ENCODE data around the gene WDR47.
A peak's percentile ranks its signal among the peaks of the same experiment; 100 is the strongest.
"Not testable (repeated sequence)": the region's sequence is repeated elsewhere in the genome, so short reads cannot be mapped to it uniquely, and the experiment has no call there.

The WDR47 gene

GRCh38 chr1:109078317-109078716 is 36.4 kb upstream of the WDR47 start:
- H3K4me3 ChIP-seq (ENCODE audit: low read length), result no peak overlapping the region
- no peaks in the 10 kb centered on the region for H3K36me3 ChIP-seq (ENCODE audit: insufficient read depth, low read depth, low read length)
- H3K27ac ChIP-seq (ENCODE audit: low read length), result no peak overlapping the region
- H3K4me1 ChIP-seq (ENCODE audit: insufficient read depth, low read length), result peaks cover 2% of the 10 kb centered on the region; the same call in 1 of the 2 replicates
- H3K9ac ChIP-seq (ENCODE audit: low read depth, low read length), result no peak overlapping the region
- no peaks in the 10 kb centered on the region for H3K27me3 ChIP-seq (ENCODE audit: insufficient read depth, low read length)
- no peaks in the 10 kb centered on the region for H3K9me3 ChIP-seq (ENCODE audit: insufficient read depth, low read depth, low read length)

GRCh38 chr1:109075531-109076490 is 33.9 kb upstream of the WDR47 start, which contains the start of gene TAF13:
Gene TAF13 (minus strand): TSS chr1:109076003. CDS start chr1:109075947, 56 bp downstream.
- H3K9ac ChIP-seq (ENCODE audit: low read depth, low read length), result peak within 1 kb of the TSS; percentile 90
- H3K4me1 ChIP-seq (ENCODE audit: insufficient read depth, low read length), result no peaks in the 10 kb centered on the region; the same call in 1 of the 2 replicates
- H3K4me3 ChIP-seq (ENCODE audit: low read length), result peak within 1 kb of the TSS; percentile 94
- no peaks in the 10 kb centered on the region for H3K9me3 ChIP-seq (ENCODE audit: insufficient read depth, low read depth, low read length)
- H3K36me3 ChIP-seq (ENCODE audit: insufficient read depth, low read depth, low read length), result peaks cover 7% of the 10 kb centered on the region
- H3K27ac ChIP-seq (ENCODE audit: low read length), result peak within 1 kb of the TSS; percentile 50
- H3K27me3 ChIP-seq (ENCODE audit: insufficient read depth, low read length), result no peaks in the 10 kb centered on the region

DNA sequence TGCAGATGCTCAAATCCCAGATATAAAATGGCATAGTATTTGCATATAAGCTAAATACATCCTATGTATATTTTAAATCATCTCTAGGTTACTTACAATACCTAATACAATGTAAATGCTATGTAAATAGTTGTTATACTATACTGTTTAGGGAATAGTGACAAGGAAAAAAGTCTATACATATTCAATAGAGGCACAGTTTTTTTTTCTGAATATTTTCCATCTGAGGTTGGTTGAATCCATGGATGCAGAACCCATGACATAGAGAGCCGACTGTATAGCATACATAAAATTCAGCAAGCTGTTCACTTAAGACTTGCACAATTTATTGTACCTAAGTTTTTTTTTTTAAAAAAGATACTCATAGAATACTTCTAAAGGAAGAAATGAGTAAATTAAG is 27.4 kb upstream of the WDR47 start:
- Histone ChIP-seq H3K4me1 (ENCODE audit: insufficient read depth, low read length) (no peaks in the 10 kb centered on the region), H3K9ac (ENCODE audit: low read depth, low read length) (no peak overlapping the region), H3K9me3 (ENCODE audit: insufficient read depth, low read depth, low read length) (no peaks in the 10 kb centered on the region), H3K36me3 (ENCODE audit: insufficient read depth, low read depth, low read length) (peaks cover 53% of the 10 kb centered on the region), H3K27ac (ENCODE audit: low read length) (no peak overlapping the region), H3K27me3 (ENCODE audit: insufficient read depth, low read length) (no peaks in the 10 kb centered on the region), H3K4me3 (ENCODE audit: low read length) (no peak overlapping the region)

DNA sequence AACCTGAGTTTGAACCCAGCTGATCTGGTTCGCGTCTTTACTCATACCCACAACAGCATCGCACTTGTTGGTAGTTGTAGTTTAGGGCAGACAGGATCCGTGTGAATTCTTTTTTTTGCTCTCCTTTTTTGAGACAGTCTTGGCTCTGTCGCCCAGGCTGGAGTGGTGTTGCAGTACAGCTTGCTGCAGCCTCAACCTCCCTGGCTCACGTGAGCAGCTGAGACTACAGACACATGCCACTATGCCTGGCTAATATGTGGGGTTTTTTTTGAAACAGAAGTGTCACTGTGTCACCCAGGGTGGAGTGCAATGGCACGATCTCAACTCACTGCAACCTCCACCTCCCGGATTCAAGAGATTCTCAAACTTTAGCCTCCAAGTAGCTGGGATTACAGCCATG is 26.0 kb upstream of the WDR47 start:
- Histone ChIP-seq H3K27me3 (ENCODE audit: insufficient read depth, low read length) (no peaks in the 10 kb centered on the region), H3K4me3 (ENCODE audit: low read length) (no peak overlapping the region), H3K9ac (ENCODE audit: low read depth, low read length) (no peak overlapping the region), H3K9me3 (ENCODE audit: insufficient read depth, low read depth, low read length) (no peaks in the 10 kb centered on the region), H3K4me1 (ENCODE audit: insufficient read depth, low read length) (no peaks in the 10 kb centered on the region), H3K36me3 (ENCODE audit: insufficient read depth, low read depth, low read length) (peaks cover 60% of the 10 kb centered on the region), H3K27ac (ENCODE audit: low read length) (no peak overlapping the region)

DNA sequence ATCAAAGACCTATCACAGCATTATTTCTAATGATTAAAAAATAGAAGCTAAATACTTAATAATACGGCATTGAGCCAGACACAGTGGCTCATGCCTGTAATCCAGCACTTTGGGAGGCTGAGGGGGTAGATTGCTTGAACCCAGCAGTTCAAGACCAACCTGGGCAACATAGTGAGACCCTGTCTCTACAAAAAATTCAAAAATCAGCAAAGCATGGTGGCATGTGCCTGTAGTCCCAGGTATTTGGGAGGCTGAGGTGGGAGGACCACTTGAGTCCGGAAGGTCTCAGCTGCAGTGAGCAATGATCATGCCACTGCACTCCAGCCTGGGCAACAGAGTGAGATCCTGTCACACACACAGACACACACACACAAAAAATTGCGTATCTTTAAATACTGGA is 23.2 kb upstream of the WDR47 start:
- no peak overlapping the region for H3K9ac ChIP-seq (ENCODE audit: low read depth, low read length)
- no peaks in the 10 kb centered on the region for H3K4me1 ChIP-seq (ENCODE audit: insufficient read depth, low read length)
- peaks cover 60% of the 10 kb centered on the region for H3K36me3 ChIP-seq (ENCODE audit: insufficient read depth, low read depth, low read length)
- H3K27ac ChIP-seq (ENCODE audit: low read length), result no peak overlapping the region
- H3K9me3 ChIP-seq (ENCODE audit: insufficient read depth, low read depth, low read length), result no peaks in the 10 kb centered on the region
- H3K27me3 ChIP-seq (ENCODE audit: insufficient read depth, low read length), result no peaks in the 10 kb centered on the region
- no peak overlapping the region for H3K4me3 ChIP-seq (ENCODE audit: low read length)

- no peaks in the 10 kb centered on the region for H3K9me3 ChIP-seq (ENCODE audit: insufficient read depth, low read depth, low read length)
- H3K27me3 ChIP-seq (ENCODE audit: insufficient read depth, low read length), result no peaks in the 10 kb centered on the region
- H3K27ac ChIP-seq (ENCODE audit: low read length), result no peak overlapping the region
- H3K4me1 ChIP-seq (ENCODE audit: insufficient read depth, low read length), result no peaks in the 10 kb centered on the region
- H3K4me3 ChIP-seq (ENCODE audit: low read length), result no peak overlapping the region
- H3K9ac ChIP-seq (ENCODE audit: low read depth, low read length), result no peak overlapping the region
- peaks cover 33% of the 10 kb centered on the region for H3K36me3 ChIP-seq (ENCODE audit: insufficient read depth, low read depth, low read length)
These were observed 19.3 kb upstream of the WDR47 start for GRCh38 chr1:109061183-109061582.

GRCh38 chr1:109060707-109061106 is 18.8 kb upstream of the WDR47 start:
- Histone ChIP-seq H3K4me3 (ENCODE audit: low read length) (no peak overlapping the region), H3K36me3 (ENCODE audit: insufficient read depth, low read depth, low read length) (peaks cover 28% of the 10 kb centered on the region), H3K9me3 (ENCODE audit: insufficient read depth, low read depth, low read length) (no peaks in the 10 kb centered on the region), H3K27ac (ENCODE audit: low read length) (no peak overlapping the region), H3K9ac (ENCODE audit: low read depth, low read length) (no peak overlapping the region), H3K27me3 (ENCODE audit: insufficient read depth, low read length) (no peaks in the 10 kb centered on the region), H3K4me1 (ENCODE audit: insufficient read depth, low read length) (no peaks in the 10 kb centered on the region)

DNA sequence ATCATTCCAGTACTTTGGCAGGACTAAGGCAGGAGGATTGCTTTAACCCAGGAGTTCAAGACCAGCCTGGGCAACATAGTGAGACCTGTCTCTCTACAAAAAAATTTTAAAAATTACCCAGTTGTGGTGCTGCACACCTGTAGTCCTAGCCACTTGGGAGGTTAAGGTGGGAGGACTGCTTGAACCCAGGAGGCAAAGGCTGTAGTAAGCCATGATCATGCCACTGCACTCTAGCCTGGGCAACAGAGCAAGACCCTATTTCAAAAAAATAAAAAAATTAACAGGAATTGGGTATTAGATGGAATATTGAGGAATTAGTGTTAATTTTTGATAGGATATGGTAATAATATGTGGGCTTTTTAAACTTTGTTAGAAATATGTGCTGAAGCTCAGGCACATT is 17.1 kb upstream of the WDR47 start:
- Histone ChIP-seq H3K36me3 (ENCODE audit: insufficient read depth, low read depth, low read length) (peaks cover 15% of the 10 kb centered on the region), H3K27me3 (ENCODE audit: insufficient read depth, low read length) (no peaks in the 10 kb centered on the region)

GRCh38 chr1:109056064-109056463 is 14.2 kb upstream of the WDR47 start:
- Histone ChIP-seq H3K9me3 (ENCODE audit: insufficient read depth, low read depth, low read length) (no peaks in the 10 kb centered on the region), H3K4me1 (ENCODE audit: insufficient read depth, low read length) (no peaks in the 10 kb centered on the region), H3K36me3 (ENCODE audit: insufficient read depth, low read depth, low read length) (no peaks in the 10 kb centered on the region), H3K9ac (ENCODE audit: low read depth, low read length) (no peak overlapping the region), H3K27me3 (ENCODE audit: insufficient read depth, low read length) (no peaks in the 10 kb centered on the region), H3K4me3 (ENCODE audit: low read length) (no peak overlapping the region), H3K27ac (ENCODE audit: low read length) (no peak overlapping the region)

More for the DNA sequence above, 17.1 kb upstream of the WDR47 start:
- Histone ChIP-seq H3K9me3 (ENCODE audit: insufficient read depth, low read depth, low read length) (no peaks in the 10 kb centered on the region), H3K27ac (ENCODE audit: low read length) (no peak overlapping the region), H3K4me1 (ENCODE audit: insufficient read depth, low read length) (no peaks in the 10 kb centered on the region), H3K9ac (ENCODE audit: low read depth, low read length) (no peak overlapping the region), H3K4me3 (ENCODE audit: low read length) (no peak overlapping the region)

- not testable (repeated sequence) for H3K4me3 ChIP-seq (ENCODE audit: low read length); H3K4me1 ChIP-seq (ENCODE audit: insufficient read depth, low read length); H3K27ac ChIP-seq (ENCODE audit: low read length); H3K9me3 ChIP-seq (ENCODE audit: insufficient read depth, low read depth, low read length); H3K9ac ChIP-seq (ENCODE audit: low read depth, low read length); H3K27me3 ChIP-seq (ENCODE audit: insufficient read depth, low read length); H3K36me3 ChIP-seq (ENCODE audit: insufficient read depth, low read depth, low read length)
These were observed 10.2 kb upstream of the WDR47 start for GRCh38 chr1:109052145-109052544.

- H3K36me3 ChIP-seq (ENCODE audit: insufficient read depth, low read depth, low read length), result no peaks in the 10 kb centered on the region
- H3K9ac ChIP-seq (ENCODE audit: low read depth, low read length), result no peak overlapping the region
- no peak overlapping the region for H3K4me3 ChIP-seq (ENCODE audit: low read length)
- no peaks in the 10 kb centered on the region for H3K27me3 ChIP-seq (ENCODE audit: insufficient read depth, low read length)
- no peaks in the 10 kb centered on the region for H3K9me3 ChIP-seq (ENCODE audit: insufficient read depth, low read depth, low read length)
- H3K27ac ChIP-seq (ENCODE audit: low read length), result no peak overlapping the region
- no peaks in the 10 kb centered on the region for H3K4me1 ChIP-seq (ENCODE audit: insufficient read depth, low read length)
These were observed 8.5 kb upstream of the WDR47 start for GRCh38 chr1:109050228-109050995.
